Measurements from ENCODE around the gene PHLDA1. TPM values are rescaled to one million over a fixed set of nuclear protein-coding genes. Genes with fewer than 3 reads are reported as not detected.

The PHLDA1 gene
- total and polyA plus RNA-seq, 7 donors, result 2.4 to 10.9 (median 5.3) TPM

DNA sequence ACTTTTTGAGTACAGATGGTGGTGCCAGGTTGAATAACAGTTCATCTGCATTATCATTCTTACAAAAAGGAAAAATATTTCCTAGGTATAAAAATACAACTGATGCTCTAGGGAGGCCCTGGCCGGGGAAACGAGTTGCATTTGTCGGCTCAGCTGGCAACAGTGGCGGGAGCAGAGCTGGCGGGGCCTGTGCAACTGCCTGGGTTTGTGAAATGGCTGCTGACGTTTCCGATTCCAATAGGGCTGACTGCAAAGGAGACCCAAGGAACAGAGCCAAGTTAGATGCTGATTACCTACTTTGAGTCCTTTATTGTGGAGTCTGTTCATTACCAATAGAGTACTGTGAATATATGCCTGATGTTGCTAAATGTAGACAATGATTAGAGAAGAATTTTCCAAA, 25.8 kb upstream of the PHLDA1 start:
- Histone ChIP-seq H3K4me3 (no peak overlapping the region), H3K27ac (no peak overlapping the region), H3K27me3 (no peaks in the 10 kb centered on the region), H3K4me1 (no peaks in the 10 kb centered on the region), H3K36me3 (peaks cover 5 to 73% (median 29%) of the 10 kb centered on the region in 4 donors), H3K9me3 (no peaks in the 10 kb centered on the region)
- intact Hi-C loops (cut with DNase I), result no loop called here
- no peak for DNase-seq
- TF ChIP-seq EP300 (IDR thresholded peaks at IDR 0.05) (no peak), POLR2AphosphoS5 (IDR thresholded peaks at IDR 0.05) (no peak), POLR2A (IDR thresholded peaks at IDR 0.05) (no peak)
- TF ChIP-seq, protein P1, sequence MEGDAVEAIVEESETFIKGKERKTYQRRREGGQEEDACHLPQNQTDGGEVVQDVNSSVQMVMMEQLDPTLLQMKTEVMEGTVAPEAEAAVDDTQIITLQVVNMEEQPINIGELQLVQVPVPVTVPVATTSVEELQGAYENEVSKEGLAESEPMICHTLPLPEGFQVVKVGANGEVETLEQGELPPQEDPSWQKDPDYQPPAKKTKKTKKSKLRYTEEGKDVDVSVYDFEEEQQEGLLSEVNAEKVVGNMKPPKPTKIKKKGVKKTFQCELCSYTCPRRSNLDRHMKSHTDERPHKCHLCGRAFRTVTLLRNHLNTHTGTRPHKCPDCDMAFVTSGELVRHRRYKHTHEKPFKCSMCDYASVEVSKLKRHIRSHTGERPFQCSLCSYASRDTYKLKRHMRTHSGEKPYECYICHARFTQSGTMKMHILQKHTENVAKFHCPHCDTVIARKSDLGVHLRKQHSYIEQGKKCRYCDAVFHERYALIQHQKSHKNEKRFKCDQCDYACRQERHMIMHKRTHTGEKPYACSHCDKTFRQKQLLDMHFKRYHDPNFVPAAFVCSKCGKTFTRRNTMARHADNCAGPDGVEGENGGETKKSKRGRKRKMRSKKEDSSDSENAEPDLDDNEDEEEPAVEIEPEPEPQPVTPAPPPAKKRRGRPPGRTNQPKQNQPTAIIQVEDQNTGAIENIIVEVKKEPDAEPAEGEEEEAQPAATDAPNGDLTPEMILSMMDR (IDR thresholded peaks at IDR 0.05), result no peak
- 95 to 96% methylated on average over 7 of the region's 7 CpGs for WGBS, 2 donors

DNA sequence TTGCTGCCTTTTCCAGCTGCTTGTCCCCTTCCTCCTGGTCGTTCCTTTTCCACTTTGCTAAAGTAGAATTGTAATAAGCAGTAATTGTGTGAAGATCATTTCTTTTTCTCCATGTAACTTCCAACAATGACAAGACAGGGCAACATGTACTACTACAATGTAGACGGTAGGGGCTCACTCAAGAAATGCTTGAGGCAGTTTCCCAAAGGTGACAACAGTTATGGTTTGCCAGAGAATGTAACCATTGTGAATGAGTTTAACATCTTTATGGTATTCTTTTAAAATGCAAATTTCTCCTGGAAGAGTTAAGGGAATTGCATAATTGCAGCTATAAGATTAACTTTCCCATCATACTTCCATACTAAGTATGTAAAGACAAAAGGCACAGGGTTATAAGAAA, 23.8 kb upstream of the PHLDA1 start:
- Histone ChIP-seq H3K4me1 (no peaks in the 10 kb centered on the region), H3K9me3 (no peaks in the 10 kb centered on the region), H3K27ac (no peak overlapping the region), H3K27me3 (no peaks in the 10 kb centered on the region), H3K4me3 (no peak overlapping the region), H3K36me3 (peaks cover 5 to 87% (median 32%) of the 10 kb centered on the region in 4 donors)
- no peak for DNase-seq
- WGBS, 2 donors, result 87 to 94% methylated on average over 2 of the region's 2 CpGs
- no peak for TF ChIP-seq POLR2A (IDR thresholded peaks at IDR 0.05)
- TF ChIP-seq, protein P1 (IDR thresholded peaks at IDR 0.05), result no peak
- TF ChIP-seq POLR2AphosphoS5 (IDR thresholded peaks at IDR 0.05), result no peak
- TF ChIP-seq EP300 (IDR thresholded peaks at IDR 0.05), result no peak
- intact Hi-C loops (cut with DNase I), result no loop called here

DNA sequence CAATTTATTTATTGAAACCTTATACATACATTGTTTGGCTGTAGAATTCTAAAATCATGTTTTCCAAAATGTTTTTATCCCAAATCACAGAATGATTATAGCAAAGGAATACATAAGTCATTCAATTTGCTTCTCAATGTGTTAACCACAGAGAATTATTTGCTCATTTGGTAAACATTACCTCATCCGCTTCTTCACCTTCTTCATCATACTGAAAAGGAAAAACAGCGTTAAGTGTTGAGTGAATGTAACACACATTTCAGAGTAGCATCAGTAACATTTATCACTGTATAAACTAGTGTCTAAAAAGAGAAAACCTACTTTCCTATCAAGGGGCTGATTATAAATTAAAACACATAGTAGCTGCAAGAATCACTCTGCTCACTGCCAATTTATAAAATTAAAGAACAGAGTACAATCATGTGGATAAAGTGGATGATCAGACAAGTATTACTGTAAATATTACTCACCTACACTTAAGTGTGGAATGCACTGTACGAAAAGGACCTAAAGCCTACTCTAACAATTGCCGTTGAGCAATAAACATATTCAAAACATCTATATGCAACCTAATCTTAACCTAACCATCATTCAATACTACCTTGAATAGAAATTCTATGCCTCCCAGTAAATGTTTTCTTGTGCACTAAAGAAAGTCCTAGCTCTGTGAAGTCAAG, 18.1 kb upstream of the PHLDA1 start:
- no peak overlapping the region for H3K4me3 ChIP-seq

DNA sequence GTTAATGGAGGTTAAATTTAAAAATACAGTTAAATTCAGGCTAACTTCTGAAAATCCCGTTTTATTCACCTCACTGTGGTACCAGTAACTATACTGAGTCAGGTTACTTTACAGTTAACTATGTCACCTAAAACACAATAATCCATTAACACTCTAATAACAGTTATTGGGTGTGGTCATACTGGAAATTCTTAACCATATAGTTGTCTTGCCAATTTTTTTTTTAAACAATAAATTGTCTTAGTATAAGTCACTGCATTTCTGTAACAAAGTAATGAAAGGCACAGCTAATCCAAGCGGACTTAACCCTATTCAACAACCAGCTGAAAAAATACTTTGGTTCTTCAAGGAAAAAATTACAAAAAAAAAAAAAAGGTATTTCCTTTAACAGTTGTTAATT, 16.2 kb upstream of the PHLDA1 start:
- Histone ChIP-seq H3K9me3 (no peaks in the 10 kb centered on the region), H3K27me3 (no peaks in the 10 kb centered on the region), H3K4me1 (no peaks in the 10 kb centered on the region), H3K27ac (no peak overlapping the region), H3K4me3 (no peak overlapping the region), H3K36me3 (peaks cover under 1 to 67% (median 15%) of the 10 kb centered on the region in 4 donors)
- 90 to 95% methylated on average over 2 of the region's 2 CpGs for WGBS, 2 donors
- no peak for DNase-seq
- TF ChIP-seq, protein P1 (IDR thresholded peaks at IDR 0.05), result no peak
- no peak for TF ChIP-seq EP300 (IDR thresholded peaks at IDR 0.05)
- no peak for TF ChIP-seq POLR2AphosphoS5 (IDR thresholded peaks at IDR 0.05)
- TF ChIP-seq POLR2A (IDR thresholded peaks at IDR 0.05), result no peak
- intact Hi-C loops (cut with DNase I), result no loop called here

More for the DNA sequence above, 18.1 kb upstream of the PHLDA1 start:
- WGBS, 2 donors, result 90 to 95% methylated on average over 4 of the region's 4 CpGs
- Histone ChIP-seq H3K9me3 (no peaks in the 10 kb centered on the region), H3K27me3 (no peaks in the 10 kb centered on the region), H3K36me3 (peaks cover 5 to 81% (median 32%) of the 10 kb centered on the region in 4 donors), H3K27ac (no peak overlapping the region), H3K4me1 (no peaks in the 10 kb centered on the region)
- DNase-seq, result no peak
- TF ChIP-seq EP300 (IDR thresholded peaks at IDR 0.05) (no peak), POLR2A (IDR thresholded peaks at IDR 0.05) (no peak), POLR2AphosphoS5 (IDR thresholded peaks at IDR 0.05) (no peak)
- TF ChIP-seq, protein P1 (IDR thresholded peaks at IDR 0.05), result no peak
- intact Hi-C loops (cut with DNase I), result no loop called here

DNA sequence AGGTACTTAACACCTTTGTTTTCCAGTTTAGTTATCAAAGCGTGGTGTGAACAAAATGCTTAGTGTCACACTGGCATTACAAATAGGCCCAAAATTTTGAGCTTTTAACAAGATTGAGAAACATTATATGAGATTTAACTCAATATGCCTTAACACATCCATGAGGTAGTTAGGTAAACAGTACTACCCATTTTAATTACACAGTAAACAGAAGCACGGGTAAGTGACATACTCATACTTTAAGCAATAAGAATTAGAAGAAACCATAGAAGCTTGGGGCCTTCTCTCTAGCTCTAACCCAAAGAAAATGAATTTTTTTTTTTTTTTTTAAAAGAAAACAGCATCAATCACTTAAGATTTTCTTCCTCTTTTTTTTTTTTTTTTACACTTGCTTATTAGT, 15.5 kb upstream of the PHLDA1 start:
- H3K27me3 ChIP-seq, result no peaks in the 10 kb centered on the region
- 57 to 89% methylated on average over 2 of the region's 2 CpGs for WGBS, 2 donors
- no peak overlapping the region for H3K27ac ChIP-seq
- H3K36me3 ChIP-seq, result peaks cover 0 to 64% (median 12%) of the 10 kb centered on the region in 4 donors
- TF ChIP-seq EP300 (IDR thresholded peaks at IDR 0.05) (no peak), POLR2AphosphoS5 (IDR thresholded peaks at IDR 0.05) (no peak), POLR2A (IDR thresholded peaks at IDR 0.05) (no peak)
- TF ChIP-seq, protein P1 (IDR thresholded peaks at IDR 0.05), result no peak
- H3K9me3 ChIP-seq, result no peaks in the 10 kb centered on the region
- intact Hi-C loops (cut with DNase I), result no loop called here
- no peak overlapping the region for H3K4me3 ChIP-seq
- no peaks in the 10 kb centered on the region for H3K4me1 ChIP-seq
- DNase-seq, result no peak
